ENCODE measurements around the gene GCAT.

- no peak for TF ChIP-seq CTCF (optimal IDR thresholded peaks at IDR 0.05 in 1 of 3, IDR thresholded peaks at IDR 0.05 in 1 of 3, conservative IDR thresholded peaks at IDR 0.05 in 1 of 3; ENCODE audit: extremely low read depth in 1 of 3, insufficient read depth in 2 of 3, low read length in 3 of 3)
- TF ChIP-seq EZH2 (IDR thresholded peaks at IDR 0.05; ENCODE audit: low read length), result no peak
Measured at GRCh38 chr22:37796079-37796478, 11.7 kb upstream of the GCAT start.
